Measurements from ENCODE around the gene ZGPAT. TPM values are rescaled to one million over a fixed set of nuclear protein-coding genes. Genes with fewer than 3 reads are reported as not detected.

ZGPAT gene
- total and polyA plus RNA-seq, 12 donors, result 11.8 to 44.7 (median 16.1) TPM

GRCh38 chr20:63756648-63756991 lies 48.8 kb downstream of the ZGPAT start:
- no peaks in the 10 kb centered on the region for H3K27me3 ChIP-seq
- intact Hi-C loops (cut with DNase I), result no loop called here
- ATAC-seq, result no peak
- no peak for TF ChIP-seq CTCF (IDR thresholded peaks at IDR 0.05)
- 68 to 77% methylated on average over 8 of the region's 8 CpGs for WGBS, 2 donors
- no peaks in the 10 kb centered on the region for H3K9me3 ChIP-seq
- DNase-seq, result no peak
- H3K27ac ChIP-seq, result peak overlapping the region in 1 of 10 donors; percentile 8
- H3K4me1 ChIP-seq, result peaks cover 0 to 6% (median 0%) of the 10 kb centered on the region in 9 donors
- no peak overlapping the region for H3K4me3 ChIP-seq
- H3K36me3 ChIP-seq, result peaks cover 0 to 60% (median 4%) of the 10 kb centered on the region in 9 donors

GRCh38 chr20:63758152-63758551 lies 50.3 kb downstream of the ZGPAT start:
- no peaks in the 10 kb centered on the region for H3K9me3 ChIP-seq
- H3K27ac ChIP-seq, result no peak overlapping the region
- DNase-seq (no peak), ATAC-seq (no peak)
- H3K27me3 ChIP-seq, result no peaks in the 10 kb centered on the region
- intact Hi-C loops (cut with DNase I), result no loop called here
- no peak overlapping the region for H3K4me3 ChIP-seq
- 91 to 93% methylated on average over 7 of the region's 7 CpGs for WGBS, 2 donors
- no peak for TF ChIP-seq CTCF (IDR thresholded peaks at IDR 0.05)
- peaks cover 0 to 60% (median 4%) of the 10 kb centered on the region in 9 donors for H3K36me3 ChIP-seq
- H3K4me1 ChIP-seq, result peaks cover 0 to 6% (median 0%) of the 10 kb centered on the region in 9 donors

- ATAC-seq (no peak), DNase-seq (no peak)
- 81 to 87% methylated on average over 7 of the region's 7 CpGs for WGBS, 2 donors
- H3K27ac ChIP-seq, result no peak overlapping the region
- no peaks in the 10 kb centered on the region for H3K4me1 ChIP-seq
- no peaks in the 10 kb centered on the region for H3K27me3 ChIP-seq
- H3K36me3 ChIP-seq, result peaks cover 0 to 60% (median 4%) of the 10 kb centered on the region in 9 donors
- intact Hi-C loops (cut with DNase I), result no loop called here
- no peak overlapping the region for H3K4me3 ChIP-seq
- H3K9me3 ChIP-seq, result no peaks in the 10 kb centered on the region
- TF ChIP-seq CTCF (IDR thresholded peaks at IDR 0.05), result no peak
Measured at GRCh38 chr20:63759377-63759901, 51.6 kb downstream of the ZGPAT start.

GRCh38 chr20:63765082-63765873 lies 57.4 kb downstream of the ZGPAT start:
- peaks cover 0 to 91% (median 25%) of the 10 kb centered on the region in 9 donors for H3K36me3 ChIP-seq
- H3K4me1 ChIP-seq, result peaks cover 0 to 7% (median 0%) of the 10 kb centered on the region in 9 donors
- H3K27ac ChIP-seq, result no peak overlapping the region
- no peak overlapping the region for H3K4me3 ChIP-seq
- 68 to 69% methylated on average over 16 of the region's 16 CpGs for WGBS, 2 donors
- no peaks in the 10 kb centered on the region for H3K9me3 ChIP-seq
- ATAC-seq (peak in 1 of 8 donors; percentile 43), DNase-seq (no peak)
- H3K27me3 ChIP-seq, result no peaks in the 10 kb centered on the region
- no peak for TF ChIP-seq CTCF (IDR thresholded peaks at IDR 0.05)
- intact Hi-C loops (cut with DNase I), result no loop called here
